ENCODE data around the gene OR9A4.

OR9A4 gene

DNA sequence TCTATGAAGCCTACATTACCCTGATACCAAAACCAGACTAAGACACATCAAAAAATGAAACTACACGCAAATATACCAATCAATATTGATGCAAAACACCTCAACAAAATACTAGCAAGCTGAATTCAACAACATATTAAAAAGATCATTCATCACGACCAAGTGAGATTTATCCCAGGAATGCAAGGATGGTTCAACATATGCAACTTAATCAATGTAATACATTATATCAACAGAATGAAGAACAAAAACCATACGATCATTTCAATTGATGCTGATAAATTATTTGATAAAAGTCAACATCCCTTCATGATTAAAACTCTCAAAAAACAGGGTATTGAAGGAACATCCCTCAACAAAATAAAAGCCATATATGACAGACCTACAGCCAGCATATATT is 24.9 kb downstream of the OR9A4 start:
- Histone ChIP-seq H3K27me3 (no peaks in the 10 kb centered on the region), H3K9me3 (no peaks in the 10 kb centered on the region), H3K4me1 (no peaks in the 10 kb centered on the region), H3K36me3 (no peaks in the 10 kb centered on the region), H3K4me3 (ENCODE audit: low read depth, low read length) (no peak overlapping the region)
- TF ChIP-seq, protein P1, sequence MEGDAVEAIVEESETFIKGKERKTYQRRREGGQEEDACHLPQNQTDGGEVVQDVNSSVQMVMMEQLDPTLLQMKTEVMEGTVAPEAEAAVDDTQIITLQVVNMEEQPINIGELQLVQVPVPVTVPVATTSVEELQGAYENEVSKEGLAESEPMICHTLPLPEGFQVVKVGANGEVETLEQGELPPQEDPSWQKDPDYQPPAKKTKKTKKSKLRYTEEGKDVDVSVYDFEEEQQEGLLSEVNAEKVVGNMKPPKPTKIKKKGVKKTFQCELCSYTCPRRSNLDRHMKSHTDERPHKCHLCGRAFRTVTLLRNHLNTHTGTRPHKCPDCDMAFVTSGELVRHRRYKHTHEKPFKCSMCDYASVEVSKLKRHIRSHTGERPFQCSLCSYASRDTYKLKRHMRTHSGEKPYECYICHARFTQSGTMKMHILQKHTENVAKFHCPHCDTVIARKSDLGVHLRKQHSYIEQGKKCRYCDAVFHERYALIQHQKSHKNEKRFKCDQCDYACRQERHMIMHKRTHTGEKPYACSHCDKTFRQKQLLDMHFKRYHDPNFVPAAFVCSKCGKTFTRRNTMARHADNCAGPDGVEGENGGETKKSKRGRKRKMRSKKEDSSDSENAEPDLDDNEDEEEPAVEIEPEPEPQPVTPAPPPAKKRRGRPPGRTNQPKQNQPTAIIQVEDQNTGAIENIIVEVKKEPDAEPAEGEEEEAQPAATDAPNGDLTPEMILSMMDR (IDR thresholded peaks at IDR 0.05; ENCODE audit: low read depth, low read length) = no peak
- no peak for DNase-seq

DNA sequence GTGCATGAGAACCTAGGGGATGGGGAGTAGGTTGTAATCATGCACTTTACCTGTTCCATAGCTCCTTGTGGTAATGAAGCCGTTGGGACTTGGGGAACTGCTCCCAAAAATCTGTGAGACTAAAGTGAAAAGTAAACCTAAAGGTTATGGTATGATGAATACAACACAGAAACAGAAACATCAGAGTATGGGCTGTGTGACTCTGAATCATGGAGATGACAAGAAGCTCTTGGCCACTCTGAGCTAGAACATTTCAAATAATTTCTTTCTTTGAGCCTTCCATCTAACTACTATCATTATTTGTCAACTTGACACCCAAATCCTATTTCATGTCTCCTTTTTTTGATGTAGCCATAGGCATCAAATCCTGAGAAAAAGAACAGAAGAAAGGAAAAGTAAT is 27.6 kb downstream of the OR9A4 start:
- Histone ChIP-seq H3K9me3 (no peaks in the 10 kb centered on the region), H3K4me1 (no peaks in the 10 kb centered on the region), H3K36me3 (no peaks in the 10 kb centered on the region), H3K27me3 (no peaks in the 10 kb centered on the region), H3K4me3 (ENCODE audit: low read depth, low read length) (no peak overlapping the region)
- TF ChIP-seq, protein P1 (IDR thresholded peaks at IDR 0.05; ENCODE audit: low read depth, low read length) = no peak
- no peak for DNase-seq

DNA sequence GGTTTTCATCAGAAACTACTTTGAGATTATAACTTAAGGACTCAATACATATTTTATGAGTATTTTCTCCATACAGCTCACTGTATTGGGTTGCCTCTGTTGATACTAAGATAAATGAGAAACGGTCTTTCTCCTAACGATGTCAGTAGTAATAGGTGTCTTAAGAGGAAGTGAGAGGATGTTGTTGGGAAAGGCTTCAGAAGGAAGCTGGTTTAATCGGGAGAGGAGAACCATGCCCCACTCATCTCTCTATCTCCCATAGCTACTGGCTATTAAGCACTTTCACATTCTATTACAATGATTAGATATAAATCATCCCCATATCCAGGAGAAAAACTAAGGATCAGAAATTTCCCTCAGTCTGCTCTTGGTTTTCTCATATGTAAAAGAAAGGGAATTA is 28.6 kb downstream of the OR9A4 start:
- no peaks in the 10 kb centered on the region for H3K9me3 ChIP-seq
- no peak for DNase-seq
- no peak overlapping the region for H3K4me3 ChIP-seq (ENCODE audit: low read depth, low read length)
- no peaks in the 10 kb centered on the region for H3K27me3 ChIP-seq
- H3K4me1 ChIP-seq = no peaks in the 10 kb centered on the region
- no peaks in the 10 kb centered on the region for H3K36me3 ChIP-seq
- TF ChIP-seq, protein P1 (IDR thresholded peaks at IDR 0.05; ENCODE audit: low read depth, low read length) = no peak

DNA sequence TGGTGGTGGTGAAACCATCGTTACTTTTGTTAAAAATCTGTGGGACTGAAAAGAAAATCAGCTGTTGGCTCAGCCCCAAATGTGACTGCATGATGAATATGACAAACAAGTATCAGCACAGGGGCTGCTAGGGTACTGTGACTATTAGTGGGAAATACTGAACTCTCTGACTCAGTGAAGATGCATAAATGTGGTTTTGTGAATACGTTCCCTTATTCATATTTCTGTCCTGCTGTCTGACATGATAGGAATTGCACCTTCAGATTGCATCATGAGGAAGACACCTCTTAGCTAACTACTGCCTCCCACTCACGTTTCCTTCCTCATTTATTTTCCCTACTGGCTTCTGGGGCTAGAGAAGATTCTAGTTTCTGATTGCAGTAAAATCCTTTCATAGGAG is 29.2 kb downstream of the OR9A4 start:
- H3K9me3 ChIP-seq = no peaks in the 10 kb centered on the region
- no peak for DNase-seq
- H3K27me3 ChIP-seq = no peaks in the 10 kb centered on the region
- no peaks in the 10 kb centered on the region for H3K36me3 ChIP-seq
- TF ChIP-seq, protein P1 (IDR thresholded peaks at IDR 0.05; ENCODE audit: low read depth, low read length) = no peak
- no peak overlapping the region for H3K4me3 ChIP-seq (ENCODE audit: low read depth, low read length)
- no peaks in the 10 kb centered on the region for H3K4me1 ChIP-seq

DNA sequence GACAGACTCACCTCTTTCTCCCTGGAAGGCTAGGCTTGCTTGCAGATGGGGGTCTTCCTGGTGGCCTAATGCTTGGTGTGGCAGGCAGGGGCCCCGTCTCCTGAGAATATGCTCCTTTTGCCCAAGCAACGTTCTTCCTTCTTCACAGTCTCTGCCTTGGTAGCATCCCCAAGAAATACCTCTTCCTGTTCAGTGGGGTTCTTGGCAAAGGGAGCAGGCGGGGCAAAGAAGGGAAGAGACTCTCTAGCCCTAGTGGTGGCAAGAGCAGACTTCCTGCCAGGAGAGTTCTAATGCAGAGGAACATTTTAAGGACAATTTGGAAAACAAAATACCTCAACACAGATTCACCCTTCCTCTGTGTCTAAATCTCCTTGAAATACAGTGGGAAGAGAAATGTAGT is 30.6 kb downstream of the OR9A4 start, which contains the start of gene CLEC5A:
Gene CLEC5A, minus strand, starts transcription at position 179 of the 400 bp plus-strand sequence. CDS start 682 bp downstream, outside the sequence.
- TF ChIP-seq, protein P1 (IDR thresholded peaks at IDR 0.05; ENCODE audit: low read depth, low read length) = no peak
- H3K36me3 ChIP-seq = no peaks in the 10 kb centered on the region
- no peaks in the 10 kb centered on the region for H3K27me3 ChIP-seq
- no peaks in the 10 kb centered on the region for H3K9me3 ChIP-seq
- H3K4me1 ChIP-seq = no peaks in the 10 kb centered on the region
- H3K4me3 ChIP-seq (ENCODE audit: low read depth, low read length) = no peak within 1 kb of the TSS
- DNase-seq = no peak

DNA sequence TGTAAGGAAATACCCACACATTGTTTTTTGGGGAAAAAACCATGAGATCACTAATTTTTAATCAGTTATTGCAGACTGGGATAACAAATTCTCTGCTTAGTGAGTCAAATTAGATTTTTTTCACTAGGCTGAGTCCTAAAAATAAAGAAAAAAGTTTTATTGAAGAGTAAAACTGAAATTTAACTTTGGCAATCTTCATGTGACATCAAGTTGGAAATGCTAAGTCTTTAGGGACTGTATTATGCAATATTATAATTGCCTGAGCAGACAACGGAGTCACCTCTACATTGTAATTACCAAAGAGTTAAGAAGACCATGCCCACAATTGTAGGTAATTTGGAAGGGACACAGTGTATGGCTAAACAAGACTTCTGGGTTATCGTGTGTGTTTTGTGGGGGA is 32.8 kb downstream of the OR9A4 start:
- TF ChIP-seq, protein P1 (IDR thresholded peaks at IDR 0.05; ENCODE audit: low read depth, low read length) = no peak
- DNase-seq = no peak
- Histone ChIP-seq H3K4me1 (no peaks in the 10 kb centered on the region), H3K9me3 (no peaks in the 10 kb centered on the region), H3K36me3 (no peaks in the 10 kb centered on the region), H3K4me3 (ENCODE audit: low read depth, low read length) (no peak overlapping the region), H3K27me3 (no peaks in the 10 kb centered on the region)

Data from BE2C (cell line).